Fibroblast of lung (primary cell): ENCODE results near the gene HIF1AN. TPM values are rescaled to one million over a fixed set of nuclear protein-coding genes. Genes with fewer than 3 reads are reported as not detected.

Experiments
- DNase-seq, 2 donors: peaks; one replicate each; pipeline versions ENCODE4 v3.0.0 to v3.0.0-alpha.2; 2010; ENCODE audit warnings: low read depth in 2 of 2
- H2AFZ ChIP-seq: 2 replicates; pipeline ENCODE4 v1.5.1; 2012; ENCODE audit warnings: low read length, control low read depth, inconsistent platforms
- H3K27ac ChIP-seq: 2 replicates; pipeline ENCODE4 v1.5.1; 2011; ENCODE audit warnings: low read length, control low read depth; ENCODE audit not compliant: insufficient read depth
- H3K27me3 ChIP-seq: 2 replicates; pipeline ENCODE4 v1.5.1; 2011; ENCODE audit warnings: mild to moderate bottlenecking, low read length; ENCODE audit not compliant: control insufficient read depth, insufficient read depth
- H3K36me3 ChIP-seq: 2 replicates; pipeline ENCODE4 v1.5.1; 2011; ENCODE audit warnings: low read length; ENCODE audit not compliant: control insufficient read depth, insufficient read depth
- H3K4me1 ChIP-seq: 2 replicates; pipeline ENCODE4 v1.5.1; 2011; ENCODE audit warnings: low read length; ENCODE audit not compliant: control insufficient read depth, insufficient read depth; ENCODE audit errors: extremely low read depth
- H3K4me2 ChIP-seq: 2 replicates; pipeline ENCODE4 v1.5.1; 2011; ENCODE audit warnings: low read length, control low read depth; ENCODE audit not compliant: insufficient read depth; ENCODE audit errors: extremely low read depth
- H3K4me3 ChIP-seq, 4 experiments: fragments of 200-600 bp in 1 of 4; sonication (generic) in 1 of 4; replicated peaks in 1 of 4; 2 replicates each; pipeline ENCODE4 v1.5.1; 2011 to 2016; ENCODE audit warnings: low read length in 4 of 4, low read depth in 3 of 4, mild to moderate bottlenecking in 3 of 4, control low read depth in 2 of 4, inconsistent platforms in 1 of 4, mixed read lengths in 1 of 4; ENCODE audit not compliant: insufficient read depth in 1 of 4; ENCODE audit errors: control extremely low read depth in 1 of 4
- H3K79me2 ChIP-seq: 2 replicates; pipeline ENCODE4 v1.5.1; 2012; ENCODE audit warnings: mild to moderate bottlenecking, low read length, inconsistent platforms; ENCODE audit not compliant: control insufficient read depth, insufficient read depth
- H3K9ac ChIP-seq: 2 replicates; pipeline ENCODE4 v1.5.1; 2011; ENCODE audit warnings: mild to moderate bottlenecking, low read length, control low read depth; ENCODE audit not compliant: insufficient read depth
- H3K9me3 ChIP-seq: 2 replicates; pipeline ENCODE4 v1.5.1; 2012; ENCODE audit warnings: low read depth, low read length; ENCODE audit not compliant: control insufficient read depth, insufficient read depth
- H4K20me1 ChIP-seq: 2 replicates; pipeline ENCODE4 v1.5.1; 2011; ENCODE audit warnings: low read length; ENCODE audit not compliant: control insufficient read depth, insufficient read depth; ENCODE audit errors: extremely low read depth
- EZH2 ChIP-seq: IDR thresholded peaks from 2 replicates; pipeline ENCODE4 v1.5.1; 2012; ENCODE audit warnings: low read length, control low read depth, mild to moderate bottlenecking; ENCODE audit errors: missing control alignments
- polyA plus RNA-seq, 2 donors: library from polyadenylated mRNA; depleted of rRNA in 1 of 2; stranded (reverse) in 1 of 2; unstranded in 1 of 2; fragments of >200 nt; gene quantifications; 2 replicates each; pipeline ENCODE4 v1.2.1, GENCODE V29; 2011 to 2012; ENCODE audit warnings: missing spikeins in 1 of 2
- total RNA-seq: library from RNA; depleted of rRNA; stranded (reverse); fragments of >200 nt; gene quantifications from 2 replicates; pipeline ENCODE4 v1.2.1, GENCODE V29; 2014
- TF ChIP-seq, protein P1 (sequence below), 2 donors: IDR thresholded peaks in 1 of 2; conservative IDR thresholded peaks in 1 of 2; 1 replicate in 1 of 2; 2 replicates in 1 of 2; pipeline ENCODE4 v1.5.1; 2011 to 2012; ENCODE audit warnings: low read length in 2 of 2, control low read depth in 1 of 2, inconsistent platforms in 1 of 2, low read depth in 1 of 2, mild to moderate bottlenecking in 1 of 2

The HIF1AN gene
- total and polyA plus RNA-seq, 2 donors (not counting 1 experiment from before 2014, with no cell fraction given): 14.2 to 26.6 TPM

DNA sequence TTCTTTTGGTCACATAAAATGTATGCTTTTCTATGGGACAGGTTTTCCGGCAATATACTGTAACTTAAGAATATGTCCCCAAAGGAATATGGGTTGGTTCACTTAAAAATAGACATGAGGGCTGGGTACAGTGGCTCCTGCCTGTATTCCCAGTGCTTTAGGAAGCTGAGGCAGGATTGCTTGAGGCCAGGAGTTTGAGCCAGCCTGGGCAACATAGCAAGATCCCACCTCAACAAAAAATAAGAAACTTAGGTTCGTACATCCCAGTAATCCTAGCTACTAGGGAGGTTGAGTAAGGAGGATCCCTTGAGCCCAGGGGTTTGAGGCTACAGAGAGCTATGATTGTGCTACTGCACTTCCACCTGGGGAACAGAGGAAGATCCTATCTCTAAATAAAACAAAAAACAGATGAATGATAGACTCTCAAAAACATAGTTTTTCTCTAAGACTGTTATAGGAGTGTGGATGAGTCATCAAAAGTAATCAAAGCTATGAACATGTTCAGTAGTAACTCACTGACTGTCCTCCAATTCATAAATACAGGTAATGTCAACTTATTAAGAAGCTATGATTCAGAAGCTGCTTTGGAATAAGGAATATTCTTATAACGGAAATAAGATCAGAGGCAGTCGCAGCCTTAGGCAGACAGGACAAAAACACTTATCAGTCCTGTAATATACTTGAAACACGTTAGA, 13.5 kb upstream of the HIF1AN start:
- Histone ChIP-seq H3K36me3 (peaks cover 9% of the 10 kb centered on the region), H3K4me3 (no peak overlapping the region), H3K9ac (no peak overlapping the region), H3K4me2 (no peak overlapping the region), H3K79me2 (no peaks in the 10 kb centered on the region), H4K20me1 (no peaks in the 10 kb centered on the region), H3K27ac (no peak overlapping the region), H2AFZ (no peak overlapping the region), H3K27me3 (no peaks in the 10 kb centered on the region), H3K4me1 (peaks cover 5% of the 10 kb centered on the region), H3K9me3 (no peaks in the 10 kb centered on the region)
- TF ChIP-seq, protein P1, sequence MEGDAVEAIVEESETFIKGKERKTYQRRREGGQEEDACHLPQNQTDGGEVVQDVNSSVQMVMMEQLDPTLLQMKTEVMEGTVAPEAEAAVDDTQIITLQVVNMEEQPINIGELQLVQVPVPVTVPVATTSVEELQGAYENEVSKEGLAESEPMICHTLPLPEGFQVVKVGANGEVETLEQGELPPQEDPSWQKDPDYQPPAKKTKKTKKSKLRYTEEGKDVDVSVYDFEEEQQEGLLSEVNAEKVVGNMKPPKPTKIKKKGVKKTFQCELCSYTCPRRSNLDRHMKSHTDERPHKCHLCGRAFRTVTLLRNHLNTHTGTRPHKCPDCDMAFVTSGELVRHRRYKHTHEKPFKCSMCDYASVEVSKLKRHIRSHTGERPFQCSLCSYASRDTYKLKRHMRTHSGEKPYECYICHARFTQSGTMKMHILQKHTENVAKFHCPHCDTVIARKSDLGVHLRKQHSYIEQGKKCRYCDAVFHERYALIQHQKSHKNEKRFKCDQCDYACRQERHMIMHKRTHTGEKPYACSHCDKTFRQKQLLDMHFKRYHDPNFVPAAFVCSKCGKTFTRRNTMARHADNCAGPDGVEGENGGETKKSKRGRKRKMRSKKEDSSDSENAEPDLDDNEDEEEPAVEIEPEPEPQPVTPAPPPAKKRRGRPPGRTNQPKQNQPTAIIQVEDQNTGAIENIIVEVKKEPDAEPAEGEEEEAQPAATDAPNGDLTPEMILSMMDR (conservative IDR thresholded peaks at IDR 0.05 in 1 of 2, IDR thresholded peaks at IDR 0.05 in 1 of 2; ENCODE audit: low read depth in 1 of 2, low read length in 2 of 2): no peak
- no peak for TF ChIP-seq EZH2
- DNase-seq: no peak

DNA sequence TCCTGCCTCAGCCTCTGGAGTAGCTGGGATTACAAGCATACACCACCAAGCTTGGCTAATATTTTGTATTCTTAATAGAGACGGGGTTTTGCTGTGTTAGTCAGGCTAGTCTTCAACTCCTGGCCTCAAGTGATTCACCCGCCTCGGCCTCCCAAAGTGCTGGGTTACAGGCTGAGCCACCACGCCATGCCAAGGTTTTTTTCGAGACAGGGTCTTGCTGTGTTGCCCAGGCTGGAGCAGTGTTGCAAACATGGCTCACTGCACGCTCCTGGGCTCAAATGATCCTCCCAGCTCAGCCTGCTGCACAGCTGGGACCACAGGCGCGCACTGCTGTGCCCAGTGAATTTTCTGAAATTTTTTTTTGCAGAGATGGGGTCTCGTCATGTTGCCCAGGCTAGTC, 12.8 kb upstream of the HIF1AN start:
- Histone ChIP-seq H3K9me3 (no peaks in the 10 kb centered on the region), H3K4me1 (peaks cover 5% of the 10 kb centered on the region), H2AFZ (no peak overlapping the region), H3K27ac (no peak overlapping the region), H3K27me3 (no peaks in the 10 kb centered on the region), H3K9ac (no peak overlapping the region), H4K20me1 (no peaks in the 10 kb centered on the region), H3K4me2 (no peak overlapping the region), H3K4me3 (no peak overlapping the region), H3K36me3 (peaks cover 9% of the 10 kb centered on the region), H3K79me2 (no peaks in the 10 kb centered on the region)
- no peak for DNase-seq
- TF ChIP-seq, protein P1 (conservative IDR thresholded peaks at IDR 0.05 in 1 of 2, IDR thresholded peaks at IDR 0.05 in 1 of 2; ENCODE audit: low read depth in 1 of 2, low read length in 2 of 2): no peak
- TF ChIP-seq EZH2: no peak

DNA sequence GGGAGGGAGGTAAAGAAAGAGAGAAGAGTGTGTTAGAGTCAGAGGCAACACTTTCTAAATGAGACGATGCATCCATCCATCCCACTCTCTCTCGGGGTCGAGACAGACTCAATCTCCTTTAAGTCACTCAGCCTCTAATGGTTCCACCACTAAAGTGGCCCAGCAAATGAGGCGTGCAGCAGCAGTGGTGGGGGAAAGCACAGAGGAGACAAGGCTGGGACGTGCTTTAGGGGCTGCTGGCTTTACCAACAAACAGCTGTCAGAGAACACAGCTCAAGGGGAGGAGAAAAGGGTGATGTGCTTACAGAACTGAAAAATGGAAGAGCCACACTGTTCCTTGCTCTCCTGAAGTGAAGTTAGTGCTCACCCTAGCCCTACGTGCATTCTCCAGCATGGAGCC, 11.5 kb upstream of the HIF1AN start:
- H3K27ac ChIP-seq: no peak overlapping the region
- peaks cover 9% of the 10 kb centered on the region for H3K36me3 ChIP-seq
- no peaks in the 10 kb centered on the region for H3K9me3 ChIP-seq
- peaks cover 3% of the 10 kb centered on the region for H3K4me1 ChIP-seq
- no peaks in the 10 kb centered on the region for H3K27me3 ChIP-seq
- H3K4me2 ChIP-seq: no peak overlapping the region
- TF ChIP-seq, protein P1 (conservative IDR thresholded peaks at IDR 0.05 in 1 of 2, IDR thresholded peaks at IDR 0.05 in 1 of 2; ENCODE audit: low read depth in 1 of 2, low read length in 2 of 2): no peak
- no peak for TF ChIP-seq EZH2
- H2AFZ ChIP-seq: no peak overlapping the region
- H3K9ac ChIP-seq: no peak overlapping the region
- H4K20me1 ChIP-seq: no peaks in the 10 kb centered on the region
- DNase-seq: no peak
- peaks cover 11% of the 10 kb centered on the region for H3K79me2 ChIP-seq
- no peak overlapping the region for H3K4me3 ChIP-seq
